HEK293T (cell line): ENCODE data around the gene SNRNP48.

Source experiments
- CTCF ChIA-PET: fragments of 350-600 bp; formaldehyde crosslinking; extraction: SDS; loops from one replicate; lab custom pipeline; 2021; ENCODE audit warnings: antibody characterized with exemption, inconsistent platforms; lab: Yijun Ruan, JAX
- POLR2A ChIA-PET: fragments of 350-600 bp; formaldehyde crosslinking; extraction: SDS; loops from one replicate; lab custom pipeline; 2020; ENCODE audit warnings: antibody characterized with exemption, inconsistent platforms; lab: Yijun Ruan, JAX
- DNase-seq: peaks from one replicate; pipeline ENCODE4 v3.0.0; 2012; ENCODE audit warnings: mixed read lengths; ENCODE audit errors: extremely low spot score
- ARNT ChIP-seq: fragments of 450-650 bp; IDR thresholded peaks from 2 replicates; pipeline ENCODE4 v1.6.1; 2017; ENCODE audit warnings: mild to moderate bottlenecking
- BHLHE40 ChIP-seq: fragments of 450-650 bp; IDR thresholded peaks from 2 replicates; pipeline ENCODE4 v1.6.1; 2016; ENCODE audit warnings: mild to moderate bottlenecking, moderate library complexity, borderline replicate concordance
- CTBP1 ChIP-seq: fragments of 450-650 bp; IDR thresholded peaks from 2 replicates; pipeline ENCODE4 v1.6.1; 2016; ENCODE audit warnings: borderline replicate concordance
- ELF4 ChIP-seq: fragments of 450-650 bp; IDR thresholded peaks from 2 replicates; pipeline ENCODE4 v1.6.1; 2017; ENCODE audit warnings: antibody characterized with exemption
- FOXA1 ChIP-seq: fragments of 450-650 bp; IDR thresholded peaks from 2 replicates; pipeline ENCODE4 v1.6.1; 2016; ENCODE audit warnings: mild to moderate bottlenecking
- FOXK2 ChIP-seq: fragments of 450-650 bp; IDR thresholded peaks from 2 replicates; pipeline ENCODE4 v1.6.1; 2016; ENCODE audit warnings: mild to moderate bottlenecking
- FOXM1 ChIP-seq: fragments of 450-650 bp; IDR thresholded peaks from 2 replicates; pipeline ENCODE4 v1.6.1; 2017; ENCODE audit warnings: mild to moderate bottlenecking, borderline replicate concordance
- HDGF ChIP-seq: fragments of 450-650 bp; IDR thresholded peaks from 2 replicates; pipeline ENCODE4 v1.6.1; 2017; ENCODE audit warnings: antibody characterized with exemption, borderline replicate concordance
- L3MBTL2 ChIP-seq: fragments of 450-650 bp; conservative IDR thresholded peaks from 2 replicates; pipeline ENCODE4 v1.6.1; 2016; ENCODE audit warnings: mild to moderate bottlenecking
- LEF1 ChIP-seq: fragments of 450-650 bp; IDR thresholded peaks from 2 replicates; pipeline ENCODE4 v1.6.1; 2017; ENCODE audit warnings: mild to moderate bottlenecking, borderline replicate concordance
- SP1 ChIP-seq: fragments of 450-650 bp; IDR thresholded peaks from 2 replicates; pipeline ENCODE4 v1.6.1; 2017
- SUZ12 ChIP-seq: fragments of 450-650 bp; IDR thresholded peaks from 2 replicates; pipeline ENCODE4 v1.6.1; 2016; ENCODE audit warnings: mild to moderate bottlenecking
- TARDBP ChIP-seq: fragments of 450-650 bp; IDR thresholded peaks from 2 replicates; pipeline ENCODE4 v1.6.1; 2016
- ZNF384 ChIP-seq: fragments of 450-650 bp; IDR thresholded peaks from 2 replicates; pipeline ENCODE4 v1.6.1; 2016
- TF ChIP-seq, protein P1 (sequence below): fragments of 450-650 bp; IDR thresholded peaks from 2 replicates; pipeline ENCODE4 v1.6.1; 2016

Gene SNRNP48

GRCh38 chr6:7632501-7633290, 42.7 kb downstream of the SNRNP48 start:
- TF ChIP-seq FOXK2 (no peak), TARDBP (no peak), L3MBTL2 (no peak), SP1 (no peak), SUZ12 (no peak), CTBP1 (no peak), LEF1 (no peak), ARNT (no peak), FOXM1 (no peak), HDGF (no peak), BHLHE40 (no peak), FOXA1 (no peak), ELF4 (no peak)
- TF ChIP-seq, protein P1, sequence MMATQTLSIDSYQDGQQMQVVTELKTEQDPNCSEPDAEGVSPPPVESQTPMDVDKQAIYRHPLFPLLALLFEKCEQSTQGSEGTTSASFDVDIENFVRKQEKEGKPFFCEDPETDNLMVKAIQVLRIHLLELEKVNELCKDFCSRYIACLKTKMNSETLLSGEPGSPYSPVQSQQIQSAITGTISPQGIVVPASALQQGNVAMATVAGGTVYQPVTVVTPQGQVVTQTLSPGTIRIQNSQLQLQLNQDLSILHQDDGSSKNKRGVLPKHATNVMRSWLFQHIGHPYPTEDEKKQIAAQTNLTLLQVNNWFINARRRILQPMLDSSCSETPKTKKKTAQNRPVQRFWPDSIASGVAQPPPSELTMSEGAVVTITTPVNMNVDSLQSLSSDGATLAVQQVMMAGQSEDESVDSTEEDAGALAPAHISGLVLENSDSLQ: no peak
- CTCF ChIA-PET: no interaction called here
- no peak for DNase-seq
- POLR2A ChIA-PET: no interaction called here

DNA sequence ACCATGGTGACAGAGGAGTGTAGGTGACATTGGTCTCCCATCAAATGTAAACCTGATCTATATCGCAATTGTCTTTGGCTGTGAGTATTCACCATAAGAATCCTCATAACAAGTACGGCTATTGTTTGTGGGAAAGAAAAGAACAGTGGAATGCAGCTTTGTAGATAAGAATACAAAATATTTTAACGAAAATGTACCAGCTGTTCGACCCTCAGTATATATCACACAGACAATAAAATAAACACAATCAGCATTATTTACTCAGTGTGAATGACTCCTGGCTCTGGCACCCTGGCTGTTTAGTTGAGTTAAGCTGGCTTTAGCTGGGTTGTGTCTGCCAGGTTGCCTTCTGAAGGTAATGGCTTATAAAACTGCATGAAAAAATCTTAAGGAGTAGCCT, 43.4 kb downstream of the SNRNP48 start:
- no peak for DNase-seq
- TF ChIP-seq SUZ12 (no peak), FOXA1 (no peak), FOXK2 (no peak), LEF1 (no peak), TARDBP (no peak), L3MBTL2 (no peak), SP1 (no peak), ZNF384 (no peak)
- ChIA-PET CTCF (no interaction called here), POLR2A (no interaction called here)

GRCh38 chr6:7636151-7636550, 46.2 kb downstream of the SNRNP48 start:
- CTCF ChIA-PET: no interaction called here
- DNase-seq: no peak
- TF ChIP-seq TARDBP (no peak), SP1 (no peak), SUZ12 (no peak), FOXM1 (no peak), BHLHE40 (no peak), FOXA1 (no peak), CTBP1 (no peak), ZNF384 (no peak), HDGF (no peak), L3MBTL2 (no peak), LEF1 (no peak)
- POLR2A ChIA-PET: no interaction called here

GRCh38 chr6:7637533-7637932, 47.5 kb downstream of the SNRNP48 start:
- DNase-seq: no peak
- CTCF ChIA-PET: no interaction called here
- TF ChIP-seq, protein P1: peak; percentile 55
- no peak for TF ChIP-seq ARNT
- POLR2A ChIA-PET: no interaction called here

- DNase-seq: no peak
- POLR2A ChIA-PET: no interaction called here
- TF ChIP-seq ELF4 (no peak), BHLHE40 (no peak), ZNF384 (no peak), FOXM1 (no peak), FOXK2 (no peak), SP1 (no peak)
- CTCF ChIA-PET: interaction anchor here (0.9 kb wide), 1 partner anchor 18 kb away, joined by 3 read pairs; no protein-coding TSS in a partner anchor
Observed at GRCh38 chr6:7639427-7639826, 49.4 kb downstream of the SNRNP48 start.

GRCh38 chr6:7640016-7640415, 50.0 kb downstream of the SNRNP48 start:
- POLR2A ChIA-PET: no interaction called here
- TF ChIP-seq FOXM1 (no peak), L3MBTL2 (no peak), ELF4 (no peak), SP1 (no peak), TARDBP (no peak), ARNT (no peak)
- TF ChIP-seq, protein P1: no peak
- DNase-seq: no peak
- CTCF ChIA-PET: interaction anchor here (0.6 to 0.9 kb wide), 2 partner anchors 18 to 213 kb away, joined by 3 read pairs; no protein-coding TSS in a partner anchor
